Liver (tissue), 9 donors: ENCODE data around the gene GK. TPM values are rescaled to one million over a fixed set of nuclear protein-coding genes. Genes with fewer than 3 reads are reported as not detected.

ENCODE experiments used
- DNase-seq: peaks from one replicate; pipeline ENCODE4 v3.0.0-alpha.2; 2017; ENCODE audit warnings: low spot score
- H3K27ac ChIP-seq, 2 donors: one replicate each; pipeline ENCODE4 v1.7.0; 2013; ENCODE audit warnings: inconsistent platforms in 2 of 2, low read length in 2 of 2, control low read depth in 1 of 2, low read depth in 1 of 2, mild to moderate bottlenecking in 1 of 2
- H3K27me3 ChIP-seq, 4 donors: one replicate each; pipeline versions ENCODE4 v1.6.1 to v1.7.0; 2013; ENCODE audit warnings: low read length in 3 of 4, inconsistent platforms in 1 of 4, mild to moderate bottlenecking in 1 of 4, moderate library complexity in 1 of 4; ENCODE audit not compliant: control insufficient read depth in 4 of 4, insufficient read depth in 4 of 4
- H3K36me3 ChIP-seq, 4 donors: one replicate each; pipeline versions ENCODE4 v1.6.1 to v1.7.0; 2013; ENCODE audit warnings: low read length in 3 of 4, mild to moderate bottlenecking in 3 of 4, low read depth in 1 of 4, moderate library complexity in 1 of 4; ENCODE audit not compliant: control insufficient read depth in 4 of 4, insufficient read depth in 3 of 4
- H3K4me1 ChIP-seq, 4 donors: one replicate each; pipeline versions ENCODE4 v1.6.1 to v1.7.0; 2013; ENCODE audit warnings: low read length in 3 of 4, mild to moderate bottlenecking in 3 of 4, moderate library complexity in 1 of 4; ENCODE audit not compliant: control insufficient read depth in 4 of 4, insufficient read depth in 4 of 4
- H3K4me3 ChIP-seq, 3 donors: one replicate each; pipeline versions ENCODE4 v1.6.1 to v1.7.0; 2013; ENCODE audit warnings: low read length in 3 of 3, control low read depth in 1 of 3, low read depth in 1 of 3, mild to moderate bottlenecking in 1 of 3
- H3K9ac ChIP-seq, 2 donors: one replicate each; pipeline ENCODE4 v1.7.0; 2013; ENCODE audit warnings: low read length in 2 of 2, mild to moderate bottlenecking in 2 of 2, moderate library complexity in 2 of 2, control low read depth in 1 of 2, low read depth in 1 of 2
- H3K9me3 ChIP-seq, 4 donors: one replicate each; pipeline versions ENCODE4 v1.6.1 to v1.7.0; 2013; ENCODE audit warnings: low read length in 3 of 4; ENCODE audit not compliant: control insufficient read depth in 4 of 4
- ATF3 ChIP-seq: IDR thresholded peaks from 2 replicates; pipeline ENCODE4 v1.6.1; 2016; ENCODE audit warnings: antibody characterized with exemption
- CTCF ChIP-seq: fragments of 150-350 bp; IDR thresholded peaks from 2 replicates; pipeline ENCODE4 v1.5.1; 2017; ENCODE audit warnings: improper control_type of control experiment, low read depth, low read length; ENCODE audit not compliant: missing input control
- EGR1 ChIP-seq, 2 donors: IDR thresholded peaks; 2 replicates each; pipeline ENCODE4 v1.6.1; 2016 to 2018; ENCODE audit warnings: antibody characterized with exemption in 2 of 2, low read depth in 2 of 2
- FOXA1 ChIP-seq: IDR thresholded peaks from 2 replicates; pipeline ENCODE4 v1.6.1; 2016; ENCODE audit warnings: antibody characterized with exemption
- FOXA2 ChIP-seq: IDR thresholded peaks from 2 replicates; pipeline ENCODE4 v1.6.1; 2016; ENCODE audit warnings: antibody characterized with exemption
- GABPA ChIP-seq, 2 donors: IDR thresholded peaks in 1 of 2; conservative IDR thresholded peaks in 1 of 2; 2 replicates each; pipeline ENCODE4 v1.6.1; 2016; ENCODE audit warnings: antibody characterized with exemption in 2 of 2, mild to moderate bottlenecking in 1 of 2, moderate library complexity in 1 of 2
- HNF4A ChIP-seq, 2 donors: conservative IDR thresholded peaks; 2 replicates each; pipeline ENCODE4 v1.6.1; 2016; ENCODE audit warnings: antibody characterized with exemption in 2 of 2, mild to moderate bottlenecking in 2 of 2
- HNF4G ChIP-seq: IDR thresholded peaks from 2 replicates; pipeline ENCODE4 v1.6.1; 2016; ENCODE audit warnings: antibody characterized with exemption
- JUND ChIP-seq, 2 donors: IDR thresholded peaks; 2 replicates each; pipeline ENCODE4 v1.6.1; 2016; ENCODE audit warnings: antibody characterized with exemption in 2 of 2
- MAX ChIP-seq: IDR thresholded peaks from 2 replicates; pipeline ENCODE4 v1.6.1; 2016; ENCODE audit warnings: antibody characterized with exemption
- NR2F2 ChIP-seq: IDR thresholded peaks from 2 replicates; pipeline ENCODE4 v1.6.1; 2016; ENCODE audit warnings: antibody characterized with exemption
- RAD21 ChIP-seq, 2 donors: IDR thresholded peaks; 2 replicates each; pipeline ENCODE4 v1.6.1; 2016; ENCODE audit warnings: antibody characterized with exemption in 2 of 2, mild to moderate bottlenecking in 2 of 2
- REST ChIP-seq: IDR thresholded peaks from 2 replicates; pipeline ENCODE4 v1.6.1; 2016; ENCODE audit warnings: antibody characterized with exemption, mild to moderate bottlenecking
- RXRA ChIP-seq, 2 donors: IDR thresholded peaks; 2 replicates each; pipeline ENCODE4 v1.6.1; 2017 to 2018; ENCODE audit warnings: antibody characterized with exemption in 2 of 2, mild to moderate bottlenecking in 1 of 2
- SP1 ChIP-seq: IDR thresholded peaks from 2 replicates; pipeline ENCODE4 v1.6.1; 2018; ENCODE audit warnings: antibody characterized with exemption, mild to moderate bottlenecking
- TAF1 ChIP-seq: conservative IDR thresholded peaks from 2 replicates; pipeline ENCODE4 v1.6.1; 2016; ENCODE audit warnings: antibody characterized with exemption, mild to moderate bottlenecking
- YY1 ChIP-seq: IDR thresholded peaks from 2 replicates; pipeline ENCODE4 v1.6.1; 2016; ENCODE audit warnings: antibody characterized with exemption, mild to moderate bottlenecking
- ZBTB33 ChIP-seq: IDR thresholded peaks from 2 replicates; pipeline ENCODE4 v1.6.1; 2016; ENCODE audit warnings: antibody characterized with exemption
- WGBS: extraction: QIAGEN DNeasy Blood & Tissue Kit; methylation state at CpG from one replicate; pipeline ENCODE4 v1.1.7; 2013; 5-methylcytosine and 5-hydroxymethylcytosine counted together
- polyA plus RNA-seq, 2 donors: library from polyadenylated mRNA; stranded (reverse) in 1 of 2; unstranded in 1 of 2; fragments of 200-250 nt in 1 of 2; fragments of >200 nt in 1 of 2; fragmentation: Nextera tagmentation in 1 of 2; extraction: Ambion mirVana in 1 of 2; gene quantifications; one replicate each; pipeline versions ENCODE4 v1.2.1 to v1.2.3, GENCODE V29; 2013 to 2015
- total RNA-seq, 2 donors: library from RNA; depleted of rRNA; stranded (reverse); fragments of >200 nt; gene quantifications; one replicate each; pipeline ENCODE4 v1.2.3, GENCODE V29; 2014
- donor health status: healthy.
- donor health status: healthy.
- donor health status: healthy.
- donor health status: healthy.
- donor health status: healthy.

GK gene
- total and polyA plus RNA-seq, 4 donors = 27.9 to 145 (median 44.0) TPM

GRCh38 chrX:30733852-30734660, 80.8 kb downstream of the GK start:
- DNase-seq = no peak
- Histone ChIP-seq H3K9ac (no peak overlapping the region), H3K9me3 (no peaks in the 10 kb centered on the region), H3K4me1 (peaks cover 0 to 1% (median 0%) of the 10 kb centered on the region in 4 donors), H3K4me3 (no peak overlapping the region), H3K27ac (no peak overlapping the region), H3K36me3 (peaks cover 0 to 3% (median 0%) of the 10 kb centered on the region in 4 donors), H3K27me3 (no peaks in the 10 kb centered on the region)
- 70% methylated on average over 17 of the region's 17 CpGs for WGBS
- TF ChIP-seq ZBTB33 (no peak), CTCF (no peak), RAD21 (IDR thresholded peaks at IDR 0.05) (no peak), FOXA1 (no peak), YY1 (no peak), FOXA2 (no peak), ATF3 (no peak), NR2F2 (no peak), RXRA (IDR thresholded peaks at IDR 0.05) (no peak), GABPA (IDR thresholded peaks at IDR 0.05 in 1 of 2, conservative IDR thresholded peaks at IDR 0.05 in 1 of 2) (no peak), SP1 (no peak), MAX (no peak), EGR1 (IDR thresholded peaks at IDR 0.05; ENCODE audit: low read depth in 2 of 2) (no peak), HNF4G (no peak), TAF1 (no peak), HNF4A (conservative IDR thresholded peaks at IDR 0.05) (no peak), JUND (IDR thresholded peaks at IDR 0.05) (no peak), REST (no peak)
